HepG2 (cell line): ENCODE results near the gene RGPD6.
"Not testable (repeated sequence)": the region's sequence is repeated elsewhere in the genome, so short reads cannot be mapped to it uniquely, and the experiment has no call there.

Experiments used
- ATF7 ChIP-seq, 2 experiments: fragments of 450-650 bp in 1 of 2; sonication (generic) in 1 of 2; formaldehyde crosslinking in 1 of 2; IDR thresholded peaks; 2 replicates each; pipeline versions ENCODE4 v1.4.0 to v1.6.1; 2016 to 2020; ENCODE audit warnings: antibody characterized with exemption in 1 of 2, mild to moderate bottlenecking in 1 of 2, missing genetic modification reagents in 1 of 2
- BORCS8-MEF2B ChIP-seq: sonication (generic); formaldehyde crosslinking; IDR thresholded peaks from 2 replicates; pipeline ENCODE4 v1.8.0; 2022; ENCODE audit warnings: mild to moderate bottlenecking, missing genetic modification reagents
- CBFB ChIP-seq: sonication (generic); formaldehyde crosslinking; IDR thresholded peaks from 2 replicates; pipeline ENCODE4 v1.4.0; 2020; ENCODE audit warnings: missing genetic modification reagents
- EP300 ChIP-seq, 3 experiments: sonication (generic) in 1 of 3; formaldehyde crosslinking in 1 of 3; IDR thresholded peaks; 2 replicates each; pipeline versions ENCODE4 v1.5.1 to v1.6.1; 2011 to 2020; ENCODE audit warnings: low read depth in 2 of 3, low read length in 2 of 3, borderline replicate concordance in 1 of 3, improper control_type of control experiment in 1 of 3, mild to moderate bottlenecking in 1 of 3, missing genetic modification reagents in 1 of 3, moderate library complexity in 1 of 3
- EZH2 ChIP-seq: conservative IDR thresholded peaks from 2 replicates; pipeline ENCODE4 v1.6.1; 2012; ENCODE audit warnings: mild to moderate bottlenecking, low read depth, low read length, moderate library complexity
- FOXA3 ChIP-seq: IDR thresholded peaks from 2 replicates; pipeline ENCODE4 v1.6.1; 2016; ENCODE audit warnings: missing genetic modification reagents, missing compliant biosample characterization
- SKI ChIP-seq: fragments of 450-650 bp; IDR thresholded peaks from one replicate; pipeline ENCODE4 v1.6.1; 2018; ENCODE audit warnings: mild to moderate bottlenecking; ENCODE audit not compliant: partially characterized antibody
- SUZ12 ChIP-seq: fragments of 150-350 bp; IDR thresholded peaks from 2 replicates; pipeline ENCODE4 v1.6.1; 2014; ENCODE audit warnings: low read depth, low read length
- ZFX ChIP-seq: sonication (generic); formaldehyde crosslinking; IDR thresholded peaks from 2 replicates; pipeline ENCODE4 v1.4.0; 2020; ENCODE audit warnings: mild to moderate bottlenecking, low read depth, missing genetic modification reagents, moderate library complexity
- ZMYM4 ChIP-seq: sonication (generic); formaldehyde crosslinking; IDR thresholded peaks from 2 replicates; pipeline ENCODE4 v1.8.1; 2023; ENCODE audit warnings: mild to moderate bottlenecking, missing genetic modification reagents
- ZNF530 ChIP-seq: sonication (generic); formaldehyde crosslinking; IDR thresholded peaks from 2 replicates; pipeline ENCODE4 v1.5.0; 2020; ENCODE audit warnings: low read depth, mild to moderate bottlenecking, missing genetic modification reagents

GRCh38 chr2:110465312-110465711 lies 111.7 kb downstream of the RGPD6 start:
- not testable (repeated sequence) for TF ChIP-seq ATF7 (IDR thresholded peaks at IDR 0.05); ATF7 (CRISPR knock-in tag; IDR thresholded peaks at IDR 0.05); SUZ12; EZH2; FOXA3 (CRISPR knock-in tag); CBFB; ZFX (CRISPR knock-in tag); EP300 (IDR thresholded peaks at IDR 0.05; ENCODE audit: low read depth in 2 of 2, low read length in 2 of 2); EP300 (CRISPR knock-in tag; IDR thresholded peaks at IDR 0.05; ENCODE audit: borderline replicate concordance); BORCS8-MEF2B (CRISPR knock-in tag); ZMYM4 (CRISPR knock-in tag); ZNF530 (CRISPR knock-in tag); SKI
